Tibial artery (tissue), 4 donors: ENCODE measurements around the gene LHPP.

Source experiments
- DNase-seq, 2 donors: peaks; one replicate each; pipeline ENCODE4 v3.0.0-alpha.2; 2019
- H3K27ac ChIP-seq, 2 donors: fragments of 200-600 bp; sonication (generic) in 1 of 2; 1 replicate in 1 of 2; 2 replicates in 1 of 2; pipeline ENCODE4 v1.5.1; 2018 to 2019; ENCODE audit warnings: mild to moderate bottlenecking in 1 of 2
- H3K27me3 ChIP-seq, 2 donors: fragments of 200-600 bp; sonication (generic) in 1 of 2; one replicate each; pipeline versions ENCODE4 v1.5.1 to v1.6.0; 2016 to 2019
- H3K36me3 ChIP-seq, 3 donors: fragments of 200-600 bp; sonication (generic) in 2 of 3; one replicate each; pipeline ENCODE4 v1.5.1; 2016 to 2019; ENCODE audit warnings: mild to moderate bottlenecking in 2 of 3
- H3K4me1 ChIP-seq, 4 donors: fragments of 200-600 bp; sonication (generic) in 2 of 4; 1 replicate in 3 of 4; 2 replicates in 1 of 4; pipeline ENCODE4 v1.5.1; 2016 to 2019
- H3K4me3 ChIP-seq, 2 donors: fragments of 200-600 bp; sonication (generic) in 1 of 2; 1 replicate in 1 of 2; 2 replicates in 1 of 2; pipeline ENCODE4 v1.5.1; 2018 to 2019; ENCODE audit warnings: mild to moderate bottlenecking in 2 of 2
- H3K9me3 ChIP-seq, 3 donors: fragments of 200-600 bp; sonication (generic) in 1 of 3; one replicate each; pipeline ENCODE4 v1.5.1; 2016 to 2019
- intact Hi-C: fragments of 100-400 bp; cut with DNase I; formaldehyde crosslinking; loops from one replicate; pipeline ENCODE4 v1.15.0; 2023; ENCODE audit warnings: low total_unique reads
- TF ChIP-seq, protein P1 (sequence below), 2 experiments: fragments of 200-600 bp in 1 of 2; fragments of 450-650 bp in 1 of 2; IDR thresholded peaks; one replicate each; pipeline ENCODE4 v1.5.1; 2017 to 2019; ENCODE audit warnings: antibody characterized with exemption in 2 of 2, mild to moderate bottlenecking in 1 of 2, moderate library complexity in 1 of 2

Gene LHPP

GRCh38 chr10:124520558-124521428 lies 59.2 kb downstream of the LHPP start:
- Histone ChIP-seq H3K4me1 (peaks cover 0 to 8% (median 3%) of the 10 kb centered on the region in 4 donors), H3K27me3 (no peaks in the 10 kb centered on the region), H3K4me3 (no peak overlapping the region), H3K27ac (no peak overlapping the region), H3K9me3 (no peaks in the 10 kb centered on the region), H3K36me3 (no peaks in the 10 kb centered on the region)
- intact Hi-C loops, result no loop called here
- no peak for DNase-seq
- TF ChIP-seq, protein P1, sequence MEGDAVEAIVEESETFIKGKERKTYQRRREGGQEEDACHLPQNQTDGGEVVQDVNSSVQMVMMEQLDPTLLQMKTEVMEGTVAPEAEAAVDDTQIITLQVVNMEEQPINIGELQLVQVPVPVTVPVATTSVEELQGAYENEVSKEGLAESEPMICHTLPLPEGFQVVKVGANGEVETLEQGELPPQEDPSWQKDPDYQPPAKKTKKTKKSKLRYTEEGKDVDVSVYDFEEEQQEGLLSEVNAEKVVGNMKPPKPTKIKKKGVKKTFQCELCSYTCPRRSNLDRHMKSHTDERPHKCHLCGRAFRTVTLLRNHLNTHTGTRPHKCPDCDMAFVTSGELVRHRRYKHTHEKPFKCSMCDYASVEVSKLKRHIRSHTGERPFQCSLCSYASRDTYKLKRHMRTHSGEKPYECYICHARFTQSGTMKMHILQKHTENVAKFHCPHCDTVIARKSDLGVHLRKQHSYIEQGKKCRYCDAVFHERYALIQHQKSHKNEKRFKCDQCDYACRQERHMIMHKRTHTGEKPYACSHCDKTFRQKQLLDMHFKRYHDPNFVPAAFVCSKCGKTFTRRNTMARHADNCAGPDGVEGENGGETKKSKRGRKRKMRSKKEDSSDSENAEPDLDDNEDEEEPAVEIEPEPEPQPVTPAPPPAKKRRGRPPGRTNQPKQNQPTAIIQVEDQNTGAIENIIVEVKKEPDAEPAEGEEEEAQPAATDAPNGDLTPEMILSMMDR (IDR thresholded peaks at IDR 0.05), result no peak

DNA sequence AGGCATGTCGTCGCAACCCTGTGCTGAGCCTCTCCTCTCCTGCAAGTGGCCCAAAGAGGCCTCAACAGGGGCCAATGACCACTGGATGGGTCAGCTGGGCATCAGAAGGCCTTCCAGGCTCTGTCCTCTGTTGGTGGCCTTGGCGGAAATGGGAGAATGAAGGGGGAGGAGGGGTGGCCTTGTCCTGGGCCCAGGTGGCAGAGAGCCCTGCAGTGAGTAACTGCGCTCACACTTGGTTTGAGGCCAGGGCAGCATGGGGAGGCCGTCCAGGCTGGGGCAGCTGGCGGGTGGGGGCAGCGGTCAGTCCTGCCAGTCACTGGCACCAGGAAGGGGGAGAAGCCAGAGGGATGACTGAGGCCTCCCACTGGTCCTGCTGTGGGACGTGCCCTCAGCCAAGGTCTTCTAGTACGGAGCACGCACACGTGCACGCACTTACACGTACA lies 59.8 kb downstream of the LHPP start:
- DNase-seq, result no peak
- intact Hi-C loops, result no loop called here
- no peak overlapping the region for H3K27ac ChIP-seq
- H3K36me3 ChIP-seq, result no peaks in the 10 kb centered on the region
- no peak overlapping the region for H3K4me3 ChIP-seq
- TF ChIP-seq, protein P1 (IDR thresholded peaks at IDR 0.05), result no peak
- H3K27me3 ChIP-seq, result no peaks in the 10 kb centered on the region
- H3K9me3 ChIP-seq, result no peaks in the 10 kb centered on the region
- H3K4me1 ChIP-seq, result peaks cover 0 to 8% (median 3%) of the 10 kb centered on the region in 4 donors

GRCh38 chr10:124522131-124522932 lies 60.7 kb downstream of the LHPP start:
- intact Hi-C loops, result no loop called here
- Histone ChIP-seq H3K36me3 (no peaks in the 10 kb centered on the region), H3K27me3 (no peaks in the 10 kb centered on the region), H3K27ac (no peak overlapping the region), H3K4me3 (no peak overlapping the region), H3K9me3 (no peaks in the 10 kb centered on the region), H3K4me1 (peaks cover 0 to 8% (median 1%) of the 10 kb centered on the region in 4 donors)
- DNase-seq, result no peak
- TF ChIP-seq, protein P1 (IDR thresholded peaks at IDR 0.05), result no peak

DNA sequence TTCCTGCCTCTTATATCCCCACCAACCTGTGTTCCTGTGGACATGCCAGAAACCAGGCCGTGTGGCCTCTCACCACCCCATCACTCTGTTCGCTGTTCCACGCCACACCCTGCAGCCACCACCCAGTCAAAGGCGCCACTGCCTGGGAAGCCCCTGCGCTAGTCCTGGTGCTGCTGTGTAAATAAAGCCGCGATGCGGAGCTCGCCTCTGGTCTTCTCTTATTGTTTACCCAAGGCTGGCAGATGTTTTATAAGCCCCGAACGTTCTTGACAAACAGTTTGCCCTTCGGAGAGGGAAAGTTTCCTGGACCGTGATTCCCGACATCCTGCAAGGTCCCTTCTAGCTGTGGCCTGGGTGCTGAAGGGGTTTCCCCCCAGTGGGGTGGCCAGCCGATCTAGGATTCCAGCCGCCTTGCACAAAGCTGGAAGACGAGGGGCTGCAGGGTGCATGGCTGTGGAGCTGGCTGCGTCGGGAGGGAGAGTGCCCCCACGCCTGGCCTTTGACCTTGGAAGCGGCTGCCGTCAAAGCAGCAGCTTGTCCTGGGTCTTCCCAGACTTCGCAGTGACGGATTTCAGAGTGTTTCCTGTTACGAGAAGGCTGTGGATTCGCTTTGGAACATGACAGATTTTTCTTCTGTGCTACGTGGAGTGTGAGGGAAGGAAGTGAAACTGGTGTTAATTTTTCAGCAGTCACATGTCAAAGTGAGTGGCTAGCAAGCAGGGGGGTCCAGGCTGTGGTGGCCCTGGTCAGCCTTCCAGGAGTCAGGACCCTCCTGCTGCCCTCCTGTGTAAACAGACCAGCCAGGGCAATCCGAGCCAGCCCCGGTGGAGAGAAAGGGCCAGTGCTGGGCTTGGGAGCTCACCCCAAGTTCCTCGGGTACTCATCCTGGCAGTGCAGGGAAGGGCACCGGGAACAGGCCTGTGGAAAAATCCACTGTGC lies 61.6 kb downstream of the LHPP start:
- TF ChIP-seq, protein P1 (IDR thresholded peaks at IDR 0.05), result no peak
- no peaks in the 10 kb centered on the region for H3K9me3 ChIP-seq
- no peak for DNase-seq
- no peaks in the 10 kb centered on the region for H3K27me3 ChIP-seq
- intact Hi-C loops, result no loop called here
- H3K4me1 ChIP-seq, result peaks cover 0 to 8% (median 0%) of the 10 kb centered on the region in 4 donors
- no peaks in the 10 kb centered on the region for H3K36me3 ChIP-seq
- no peak overlapping the region for H3K27ac ChIP-seq
- peak overlapping the region in 1 of 2 donors; percentile 1 for H3K4me3 ChIP-seq

GRCh38 chr10:124523901-124524300 lies 62.3 kb downstream of the LHPP start:
- H3K27me3 ChIP-seq, result no peaks in the 10 kb centered on the region
- no peaks in the 10 kb centered on the region for H3K36me3 ChIP-seq
- no peaks in the 10 kb centered on the region for H3K9me3 ChIP-seq
- no peak overlapping the region for H3K27ac ChIP-seq
- DNase-seq, result no peak
- no peak overlapping the region for H3K4me3 ChIP-seq
- TF ChIP-seq, protein P1 (IDR thresholded peaks at IDR 0.05), result no peak
- H3K4me1 ChIP-seq, result peaks cover 0 to 8% (median 0%) of the 10 kb centered on the region in 4 donors
- intact Hi-C loops, result no loop called here
